OCI-LY7 (cell line): ENCODE measurements around the gene PPFIBP1. TPM values are rescaled to one million over a fixed set of nuclear protein-coding genes. Genes with fewer than 3 reads are reported as not detected.

Source experiments
- BruUV-seq: library from RNA; stranded (reverse); fragments of 400-500 nt; replicated peaks from 2 replicates; lab custom pipeline; 2021; lab: Mats Ljungman, UMichigan
- CTCF ChIA-PET: fragments of 300-600 bp; sonication (Branson Sonifier 250); formaldehyde crosslinking; loops from one replicate; lab custom pipeline; 2022; ENCODE audit warnings: antibody characterized with exemption; ENCODE audit not compliant: unreplicated experiment; lab: Charles Lee
- POLR2A ChIA-PET: fragments of 300-600 bp; sonication (Branson Sonifier 250); formaldehyde crosslinking; loops from one replicate; lab custom pipeline; 2022; ENCODE audit warnings: antibody characterized with exemption; lab: Charles Lee
- DNase-seq: peaks from one replicate; pipeline ENCODE4 v3.0.0-alpha.2; 2015; ENCODE audit warnings: low spot score
- H2AFZ ChIP-seq: fragments of 200-600 bp; sonication (generic), shearing (Covaris generic); 2 replicates; pipeline ENCODE4 v1.6.1; 2014; ENCODE audit warnings: mild to moderate bottlenecking, antibody characterized with exemption, low read length, moderate library complexity
- H3K27ac ChIP-seq: fragments of 200-600 bp; sonication (generic); 2 replicates; pipeline ENCODE4 v1.5.1; 2014; ENCODE audit warnings: mixed run types, low read depth, mild to moderate bottlenecking, moderate library complexity, low read length, inconsistent platforms; ENCODE audit not compliant: poor library complexity, severe bottlenecking
- H3K36me3 ChIP-seq: fragments of 200-600 bp; sonication (generic); 2 replicates; pipeline ENCODE4 v1.6.1; 2014; ENCODE audit warnings: mild to moderate bottlenecking, antibody characterized with exemption, low read length, moderate library complexity, mixed read lengths; ENCODE audit not compliant: insufficient read depth
- H3K4me1 ChIP-seq: fragments of 200-600 bp; sonication (generic); 2 replicates; pipeline ENCODE4 v1.5.1; 2014; ENCODE audit warnings: mild to moderate bottlenecking, low read length; ENCODE audit not compliant: insufficient read depth, poor library complexity, severe bottlenecking
- H3K4me2 ChIP-seq: fragments of 200-600 bp; sonication (generic); 2 replicates; pipeline ENCODE4 v1.6.1; 2014; ENCODE audit warnings: mild to moderate bottlenecking, low read length
- H3K4me3 ChIP-seq: fragments of 200-600 bp; sonication (generic); 2 replicates; pipeline ENCODE4 v1.5.1; 2014; ENCODE audit warnings: mild to moderate bottlenecking, low read depth, low read length; ENCODE audit not compliant: poor library complexity, severe bottlenecking
- H3K79me2 ChIP-seq: fragments of 200-600 bp; sonication (generic); 2 replicates; pipeline ENCODE4 v1.6.1; 2016; ENCODE audit warnings: low read depth, mild to moderate bottlenecking, low read length, moderate library complexity, mixed read lengths; ENCODE audit not compliant: insufficient read depth
- H3K9me2 ChIP-seq: fragments of 200-600 bp; sonication (generic); 2 replicates; pipeline ENCODE4 v1.6.1; 2016; ENCODE audit warnings: mild to moderate bottlenecking, low read length, mixed read lengths; ENCODE audit not compliant: insufficient read depth
- H3K9me3 ChIP-seq: fragments of 200-600 bp; sonication (generic); 2 replicates; pipeline ENCODE4 v1.6.1; 2014; ENCODE audit warnings: mild to moderate bottlenecking, mixed run types, low read length, mixed read lengths
- H4K20me1 ChIP-seq: fragments of 200-600 bp; sonication (generic); 2 replicates; pipeline ENCODE4 v1.6.1; 2014; ENCODE audit warnings: mild to moderate bottlenecking, antibody characterized with exemption, low read length, moderate library complexity, mixed read lengths; ENCODE audit not compliant: insufficient read depth
- CTCF ChIP-seq: fragments of 200-600 bp; sonication (generic); conservative IDR thresholded peaks from 2 replicates; pipeline ENCODE4 v1.5.1; 2014; ENCODE audit warnings: mild to moderate bottlenecking, antibody characterized with exemption, low read length, moderate library complexity, mixed read lengths
- EZH2phosphoT487 ChIP-seq: fragments of 200-600 bp; sonication (generic); IDR thresholded peaks from 2 replicates; pipeline ENCODE4 v1.6.1; 2018; ENCODE audit warnings: low read depth, borderline replicate concordance, mild to moderate bottlenecking, mixed run types, antibody characterized with exemption, low read length, moderate library complexity, mixed read lengths
- intact Hi-C: fragments of 100-400 bp; cut with micrococcal nuclease; formaldehyde crosslinking; loops from one replicate; pipeline ENCODE4 v1.10.0; 2022; ENCODE audit not compliant: unreplicated experiment
- total RNA-seq, 2 experiments: library from RNA; depleted of rRNA in 1 of 2; stranded (reverse); fragments of >200 nt in 1 of 2; shearing (Covaris generic) in 1 of 2; gene quantifications; 2 replicates each; pipeline ENCODE4 v1.2.3, GENCODE V29; 2014 to 2022

PPFIBP1 gene
- total RNA-seq, 2 experiments from 2014 or later = 7.3 to 14.6 TPM

- H3K4me2 ChIP-seq = no peak overlapping the region
- ChIA-PET POLR2A (no interaction called here), CTCF (no interaction called here)
- no peaks in the 10 kb centered on the region for H3K36me3 ChIP-seq
- peaks cover 20% of the 10 kb centered on the region for H3K9me3 ChIP-seq
- no peaks in the 10 kb centered on the region for H3K79me2 ChIP-seq
- intact Hi-C loops = no loop called here
- no peaks in the 10 kb centered on the region for H3K9me2 ChIP-seq
- no peak for TF ChIP-seq CTCF
- TF ChIP-seq EZH2phosphoT487 = no peak
- no peak overlapping the region for H3K4me3 ChIP-seq
- H4K20me1 ChIP-seq = no peaks in the 10 kb centered on the region
- H2AFZ ChIP-seq = no peak overlapping the region
- DNase-seq = no peak
- no peaks in the 10 kb centered on the region for H3K4me1 ChIP-seq
- BruUV-seq = no TSS peak
- no peak overlapping the region for H3K27ac ChIP-seq
Observed at GRCh38 chr12:27477049-27477448, 47.0 kb upstream of the PPFIBP1 start.

GRCh38 chr12:27478949-27479348 lies 45.1 kb upstream of the PPFIBP1 start:
- Histone ChIP-seq H4K20me1 (no peaks in the 10 kb centered on the region), H2AFZ (no peak overlapping the region), H3K9me2 (no peaks in the 10 kb centered on the region), H3K27ac (no peak overlapping the region), H3K36me3 (no peaks in the 10 kb centered on the region), H3K4me3 (no peak overlapping the region), H3K4me1 (no peaks in the 10 kb centered on the region), H3K4me2 (no peak overlapping the region), H3K9me3 (peaks cover 20% of the 10 kb centered on the region), H3K79me2 (no peaks in the 10 kb centered on the region)
- BruUV-seq = no TSS peak
- TF ChIP-seq EZH2phosphoT487 (no peak), CTCF (no peak)
- intact Hi-C loops = no loop called here
- POLR2A ChIA-PET = no interaction called here
- CTCF ChIA-PET = no interaction called here
- DNase-seq = no peak

DNA sequence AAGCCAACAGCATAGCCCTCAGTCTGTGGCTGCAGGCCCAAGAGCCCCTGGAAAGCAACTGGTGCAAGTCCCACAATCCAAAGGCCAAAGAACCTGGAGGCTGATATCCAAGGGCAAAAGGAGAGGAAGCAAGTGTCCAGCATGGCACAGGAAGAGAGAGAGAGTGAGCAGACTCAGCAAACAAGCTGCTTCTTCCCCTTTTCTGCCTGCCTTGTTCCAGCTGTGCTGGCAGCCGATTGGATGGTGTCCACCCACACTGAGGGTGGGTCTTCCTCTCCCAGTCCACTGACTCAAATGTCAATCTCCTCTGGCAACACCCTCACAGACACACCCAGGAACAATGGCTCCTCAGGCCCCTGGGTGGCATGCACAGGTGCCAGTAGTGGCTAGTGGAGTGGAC lies 44.0 kb upstream of the PPFIBP1 start:
- intact Hi-C loops = no loop called here
- no peak for TF ChIP-seq CTCF
- TF ChIP-seq EZH2phosphoT487 = no peak
- POLR2A ChIA-PET = no interaction called here
- no peak overlapping the region for H3K4me2 ChIP-seq
- no TSS peak for BruUV-seq
- H3K36me3 ChIP-seq = no peaks in the 10 kb centered on the region
- H3K79me2 ChIP-seq = no peaks in the 10 kb centered on the region
- no peak overlapping the region for H3K27ac ChIP-seq
- DNase-seq = no peak
- no peaks in the 10 kb centered on the region for H3K9me2 ChIP-seq
- H2AFZ ChIP-seq = no peak overlapping the region
- H4K20me1 ChIP-seq = no peaks in the 10 kb centered on the region
- no peaks in the 10 kb centered on the region for H3K4me1 ChIP-seq
- H3K9me3 ChIP-seq = peaks cover 20% of the 10 kb centered on the region
- CTCF ChIA-PET = no interaction called here
- no peak overlapping the region for H3K4me3 ChIP-seq
